Measurements from ENCODE around the gene ATXN1. TPM values are rescaled to one million over a fixed set of nuclear protein-coding genes. Genes with fewer than 3 reads are reported as not detected.

ATXN1 gene
- total RNA-seq, 1 donor from 2014 or later = 33.7 TPM

GRCh38 chr6:16256781-16257180, 504.5 kb downstream of the ATXN1 start:
- DNase-seq (ENCODE audit: extremely low spot score, unreplicated experiment) = no peak
- H3K9me3 Mint-ChIP-seq = no peaks in the 10 kb centered on the region
- no peak overlapping the region for H3K4me3 Mint-ChIP-seq
- H3K27ac Mint-ChIP-seq = no peak overlapping the region
- peaks cover 10% of the 10 kb centered on the region for H3K27me3 Mint-ChIP-seq
- H3K4me1 Mint-ChIP-seq (ENCODE audit: unreplicated experiment) = peaks cover 17% of the 10 kb centered on the region
- no peaks in the 10 kb centered on the region for H3K36me3 Mint-ChIP-seq
- no peak for TF ChIP-seq CTCF (conservative IDR thresholded peaks at IDR 0.05)

- no peak overlapping the region for H3K27ac Mint-ChIP-seq
Observed at GRCh38 chr6:16254535-16254934, 506.7 kb downstream of the ATXN1 start.

GRCh38 chr6:16253399-16254144, 507.7 kb downstream of the ATXN1 start:
- peaks cover 7% of the 10 kb centered on the region for H3K27me3 Mint-ChIP-seq
- peaks cover 7% of the 10 kb centered on the region for H3K4me1 Mint-ChIP-seq (ENCODE audit: unreplicated experiment)
- TF ChIP-seq CTCF (conservative IDR thresholded peaks at IDR 0.05) = no peak
- H3K27ac Mint-ChIP-seq = no peak overlapping the region
- DNase-seq (ENCODE audit: extremely low spot score, unreplicated experiment) = no peak
- H3K4me3 Mint-ChIP-seq = no peak overlapping the region
- no peaks in the 10 kb centered on the region for H3K36me3 Mint-ChIP-seq
- no peaks in the 10 kb centered on the region for H3K9me3 Mint-ChIP-seq

More at GRCh38 chr6:16254535-16254934, 506.7 kb downstream of the ATXN1 start:
- Mint-ChIP-seq H3K4me3 (no peak overlapping the region), H3K36me3 (no peaks in the 10 kb centered on the region), H3K9me3 (no peaks in the 10 kb centered on the region), H3K27me3 (peaks cover 9% of the 10 kb centered on the region), H3K4me1 (ENCODE audit: unreplicated experiment) (peaks cover 16% of the 10 kb centered on the region)
- no peak for DNase-seq (ENCODE audit: extremely low spot score, unreplicated experiment)
- TF ChIP-seq CTCF (conservative IDR thresholded peaks at IDR 0.05) = no peak

- Mint-ChIP-seq H3K27ac (no peak overlapping the region), H3K36me3 (no peaks in the 10 kb centered on the region), H3K4me3 (no peak overlapping the region), H3K9me3 (no peaks in the 10 kb centered on the region), H3K4me1 (ENCODE audit: unreplicated experiment) (no peaks in the 10 kb centered on the region), H3K27me3 (peaks cover 7% of the 10 kb centered on the region)
- DNase-seq (ENCODE audit: extremely low spot score, unreplicated experiment) = no peak
- no peak for TF ChIP-seq CTCF (conservative IDR thresholded peaks at IDR 0.05)
Observed at GRCh38 chr6:16252686-16253299, 508.5 kb downstream of the ATXN1 start.

- Mint-ChIP-seq H3K27ac (no peak overlapping the region), H3K36me3 (no peaks in the 10 kb centered on the region), H3K9me3 (no peaks in the 10 kb centered on the region), H3K27me3 (peaks cover 8% of the 10 kb centered on the region), H3K4me3 (no peak overlapping the region), H3K4me1 (ENCODE audit: unreplicated experiment) (no peaks in the 10 kb centered on the region)
- no peak for TF ChIP-seq CTCF (conservative IDR thresholded peaks at IDR 0.05)
- no peak for DNase-seq (ENCODE audit: extremely low spot score, unreplicated experiment)
Observed at GRCh38 chr6:16251706-16252105, 509.6 kb downstream of the ATXN1 start.
